Mesenchymal stem cell (in vitro differentiated cells and primary cell): Measurements from ENCODE around the gene STEAP1.
"Not testable (repeated sequence)": the region's sequence is repeated elsewhere in the genome, so short reads cannot be mapped to it uniquely, and the experiment has no call there.

Experiments used
- DNase-seq: peaks from one replicate; pipeline ENCODE4 v3.0.0-alpha.2; 2013
- H2AFZ ChIP-seq: one replicate; pipeline ENCODE4 v1.6.1; 2013; ENCODE audit warnings: low read depth, mild to moderate bottlenecking, control low read depth, inconsistent platforms, low read length, moderate library complexity
- H2AK5ac ChIP-seq: 2 replicates; pipeline ENCODE4 v1.6.1; 2013; ENCODE audit warnings: low read length, moderate library complexity, mild to moderate bottlenecking, inconsistent platforms; ENCODE audit not compliant: severe bottlenecking
- H2BK120ac ChIP-seq: one replicate; pipeline ENCODE4 v1.6.1; 2013; ENCODE audit warnings: low read depth, mild to moderate bottlenecking, inconsistent platforms, low read length, moderate library complexity
- H2BK12ac ChIP-seq, 2 experiments: one replicate each; pipeline ENCODE4 v1.6.1; 2013; ENCODE audit warnings: inconsistent platforms in 2 of 2, low read length in 2 of 2, mild to moderate bottlenecking in 2 of 2, moderate library complexity in 2 of 2, control low read depth in 1 of 2
- H2BK15ac ChIP-seq: one replicate; pipeline ENCODE4 v1.6.1; 2013; ENCODE audit warnings: mild to moderate bottlenecking, low read depth, inconsistent platforms; ENCODE audit not compliant: poor library complexity, severe bottlenecking
- H2BK5ac ChIP-seq: 2 replicates; pipeline ENCODE4 v1.6.1; 2013; ENCODE audit warnings: low read depth, mild to moderate bottlenecking, low read length, control low read depth, inconsistent platforms; ENCODE audit not compliant: poor library complexity, severe bottlenecking
- H3K14ac ChIP-seq, 2 experiments: one replicate each; pipeline ENCODE4 v1.6.1; 2013; ENCODE audit warnings: inconsistent platforms in 2 of 2, low read length in 2 of 2, control low read depth in 1 of 2, mild to moderate bottlenecking in 1 of 2, moderate library complexity in 1 of 2
- H3K18ac ChIP-seq, 2 experiments: one replicate each; pipeline ENCODE4 v1.6.1; 2013; ENCODE audit warnings: inconsistent platforms in 2 of 2, low read length in 2 of 2, control low read depth in 1 of 2, low read depth in 1 of 2, mild to moderate bottlenecking in 1 of 2
- H3K23ac ChIP-seq, 2 experiments: one replicate each; pipeline ENCODE4 v1.6.1; 2013; ENCODE audit warnings: inconsistent platforms in 2 of 2, low read length in 2 of 2, mild to moderate bottlenecking in 2 of 2, moderate library complexity in 2 of 2, control low read depth in 1 of 2
- H3K27ac ChIP-seq: 2 replicates; pipeline ENCODE4 v1.5.1; 2013; ENCODE audit warnings: mild to moderate bottlenecking, moderate library complexity, low read length, control low read depth, inconsistent platforms; ENCODE audit not compliant: poor library complexity, severe bottlenecking
- H3K27me3 ChIP-seq, 2 experiments: 2 replicates each; pipeline versions ENCODE4 v1.6.1 to v1.7.0; 2013; ENCODE audit warnings: low read length in 2 of 2, mild to moderate bottlenecking in 2 of 2, moderate library complexity in 2 of 2, control low read depth in 1 of 2, inconsistent platforms in 1 of 2; ENCODE audit not compliant: control insufficient read depth in 1 of 2, insufficient read depth in 1 of 2
- H3K36me3 ChIP-seq, 2 experiments: 2 replicates each; pipeline versions ENCODE4 v1.6.1 to v1.7.0; 2013; ENCODE audit warnings: low read length in 2 of 2, control low read depth in 1 of 2, inconsistent platforms in 1 of 2, low read depth in 1 of 2, mild to moderate bottlenecking in 1 of 2; ENCODE audit not compliant: insufficient read depth in 2 of 2, control insufficient read depth in 1 of 2
- H3K4ac ChIP-seq, 2 experiments: one replicate each; pipeline ENCODE4 v1.6.1; 2013; ENCODE audit warnings: inconsistent platforms in 2 of 2, low read length in 2 of 2, mild to moderate bottlenecking in 2 of 2, moderate library complexity in 2 of 2, control low read depth in 1 of 2, low read depth in 1 of 2
- H3K4me1 ChIP-seq: 2 replicates; pipeline ENCODE4 v1.6.1; 2013; ENCODE audit warnings: low read depth, low read length, control low read depth; ENCODE audit not compliant: control insufficient read depth, insufficient read depth
- H3K4me2 ChIP-seq: 2 replicates; pipeline ENCODE4 v1.6.1; 2013; ENCODE audit warnings: low read length, mild to moderate bottlenecking, inconsistent platforms; ENCODE audit not compliant: poor library complexity, severe bottlenecking
- H3K4me3 ChIP-seq, 2 experiments: 2 replicates each; pipeline versions ENCODE4 v1.5.1 to v1.7.0; 2013; ENCODE audit warnings: low read length in 2 of 2, mild to moderate bottlenecking in 2 of 2, control low read depth in 1 of 2, low read depth in 1 of 2; ENCODE audit not compliant: insufficient read depth in 1 of 2
- H3K79me1 ChIP-seq: replicated peaks from 2 replicates; pipeline ENCODE4 v1.6.1; 2013; ENCODE audit warnings: mild to moderate bottlenecking, control low read depth, low read length, inconsistent platforms; ENCODE audit not compliant: poor library complexity, severe bottlenecking
- H3K9ac ChIP-seq: 2 replicates; pipeline ENCODE4 v1.7.0; 2013; ENCODE audit warnings: mild to moderate bottlenecking, low read length, moderate library complexity
- H3K9me3 ChIP-seq: 2 replicates; pipeline ENCODE4 v1.7.0; 2013; ENCODE audit warnings: mild to moderate bottlenecking, low read length; ENCODE audit not compliant: control insufficient read depth
- H4K8ac ChIP-seq: one replicate; pipeline ENCODE4 v1.6.1; 2013; ENCODE audit warnings: inconsistent platforms, mild to moderate bottlenecking, low read length, moderate library complexity
- H4K91ac ChIP-seq: one replicate; pipeline ENCODE4 v1.6.1; 2013; ENCODE audit warnings: mild to moderate bottlenecking, low read length, inconsistent platforms
- WGBS: methylation state at CpG from one replicate; pipeline ENCODE4 v1.1.7; 2013; ENCODE audit warnings: mixed read lengths; 5-methylcytosine and 5-hydroxymethylcytosine counted together

Gene STEAP1

DNA sequence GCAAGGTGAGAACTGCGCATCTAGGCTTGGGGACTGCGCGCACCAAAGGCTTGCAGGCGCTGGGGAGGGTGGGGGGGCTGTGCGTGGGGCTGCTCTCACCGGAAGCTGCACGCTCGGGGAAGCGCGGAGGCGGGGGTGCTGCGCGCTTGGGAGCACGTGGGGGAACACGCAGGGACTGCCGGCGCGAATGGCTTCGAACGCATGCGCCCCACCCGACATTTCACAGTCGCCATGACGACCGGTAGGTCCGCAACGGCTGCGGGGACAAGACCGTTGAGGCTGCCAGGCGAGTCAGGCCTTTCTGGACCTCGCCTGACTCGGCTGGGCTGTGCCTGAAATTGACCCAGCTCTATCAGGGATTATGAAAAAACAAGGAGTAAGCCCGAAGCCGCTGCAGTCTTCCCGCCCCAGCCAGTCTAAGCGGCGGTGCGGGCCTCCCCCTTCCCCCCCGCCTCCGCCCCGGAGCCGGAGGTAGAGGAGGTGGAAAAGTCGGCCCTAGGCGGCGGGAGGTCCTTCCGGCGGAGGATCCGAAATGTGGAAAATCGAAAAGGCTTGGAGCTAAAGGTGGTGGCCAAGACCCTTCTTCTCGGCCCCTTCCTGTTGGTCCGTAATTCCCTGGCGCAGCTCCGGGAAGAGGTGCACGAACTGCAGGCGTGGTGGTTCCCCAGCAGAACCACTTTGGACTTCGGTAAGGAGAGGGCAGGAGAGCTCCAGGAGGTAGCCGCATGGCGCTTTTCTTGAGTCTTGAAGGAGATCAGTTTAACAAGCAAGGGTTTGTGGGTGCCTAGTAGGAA is 34.9 kb upstream of the STEAP1 start:
- Histone ChIP-seq H3K14ac (peak overlapping the region in 1 of 2 experiments; percentile 84), H2AK5ac (no peak overlapping the region), H2BK120ac (no peak overlapping the region), H4K8ac (no peak overlapping the region), H2BK15ac (no peak overlapping the region), H2AFZ (peak overlapping the region; percentile 39), H4K91ac (no peak overlapping the region), H3K23ac (no peak overlapping the region), H2BK12ac (no peak overlapping the region), H3K4me2 (peak overlapping the region; percentile 89), H3K79me1 (no peaks in the 10 kb centered on the region), H3K36me3 (no peaks in the 10 kb centered on the region), H3K4ac (no peak overlapping the region), H3K27me3 (peaks cover 0 to 21% of the 10 kb centered on the region in 2 experiments), H3K4me3 (peak overlapping the region; percentile 51 to 76), H3K4me1 (peaks cover 11% of the 10 kb centered on the region), H3K9me3 (no peaks in the 10 kb centered on the region), H3K18ac (no peak overlapping the region), H2BK5ac (no peak overlapping the region), H3K27ac (no peak overlapping the region), H3K9ac (peak overlapping the region; percentile 68)
- whole genome bisulfite sequencing, result 2% methylated on average over 55 of the region's 58 CpGs
- no peak for DNase-seq

DNA sequence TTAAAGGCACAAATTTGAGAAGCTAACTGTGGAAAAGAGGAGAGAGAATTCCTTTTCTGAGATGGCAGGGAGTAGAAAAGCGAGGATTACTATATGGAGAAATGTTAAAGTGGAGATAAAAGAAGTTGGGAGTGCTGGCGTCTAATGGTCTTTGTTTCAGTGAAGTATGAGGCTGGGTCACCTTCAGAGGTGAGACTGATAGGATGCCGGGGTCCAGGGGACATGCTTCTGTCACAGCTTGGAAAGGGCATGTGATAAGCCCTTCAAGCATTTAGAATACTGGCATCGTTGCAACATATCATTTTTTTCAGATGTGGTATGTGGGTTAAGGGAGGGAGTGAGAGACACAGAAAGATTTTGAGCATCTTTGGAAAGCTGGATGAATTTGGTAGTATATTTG is 34.1 kb upstream of the STEAP1 start:
- not testable (repeated sequence) for H3K27ac ChIP-seq, H2BK12ac ChIP-seq, H3K36me3 ChIP-seq, H3K79me1 ChIP-seq, H4K8ac ChIP-seq, H4K91ac ChIP-seq, DNase-seq, H3K9ac ChIP-seq, H3K4ac ChIP-seq, H3K23ac ChIP-seq, H3K4me3 ChIP-seq, H2BK120ac ChIP-seq, H2BK5ac ChIP-seq, H2BK15ac ChIP-seq, H3K18ac ChIP-seq, H2AK5ac ChIP-seq, H3K14ac ChIP-seq, H2AFZ ChIP-seq, H3K4me2 ChIP-seq, H3K9me3 ChIP-seq
- 0% methylated on average over 1 of the region's 4 CpGs for WGBS
- Histone ChIP-seq H3K4me1 (peaks cover 11% of the 10 kb centered on the region), H3K27me3 (peaks cover 0 to 21% of the 10 kb centered on the region in 2 experiments)

DNA sequence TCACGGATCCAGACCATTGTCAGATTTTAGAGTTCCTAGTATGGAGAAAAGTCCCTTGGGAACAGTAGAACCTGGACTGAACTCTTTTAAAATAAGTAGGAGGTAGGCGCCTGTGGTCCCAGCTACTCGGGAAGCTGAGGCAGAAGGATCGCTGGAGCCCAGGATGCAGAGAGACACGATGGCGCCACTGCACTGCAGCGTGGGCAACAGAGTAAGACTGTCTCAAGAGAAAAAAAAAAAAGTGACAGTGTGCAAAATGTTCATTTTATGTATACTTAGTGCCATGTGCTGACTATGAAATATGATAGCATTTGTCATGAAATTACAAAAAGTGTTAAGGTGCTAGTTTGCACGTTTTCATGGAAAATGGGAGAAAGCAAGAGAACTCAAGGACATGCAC is 22.5 kb upstream of the STEAP1 start:
- H3K9me3 ChIP-seq, result not testable (repeated sequence)
- WGBS, result 91% methylated on average over 7 of the region's 8 CpGs

DNA sequence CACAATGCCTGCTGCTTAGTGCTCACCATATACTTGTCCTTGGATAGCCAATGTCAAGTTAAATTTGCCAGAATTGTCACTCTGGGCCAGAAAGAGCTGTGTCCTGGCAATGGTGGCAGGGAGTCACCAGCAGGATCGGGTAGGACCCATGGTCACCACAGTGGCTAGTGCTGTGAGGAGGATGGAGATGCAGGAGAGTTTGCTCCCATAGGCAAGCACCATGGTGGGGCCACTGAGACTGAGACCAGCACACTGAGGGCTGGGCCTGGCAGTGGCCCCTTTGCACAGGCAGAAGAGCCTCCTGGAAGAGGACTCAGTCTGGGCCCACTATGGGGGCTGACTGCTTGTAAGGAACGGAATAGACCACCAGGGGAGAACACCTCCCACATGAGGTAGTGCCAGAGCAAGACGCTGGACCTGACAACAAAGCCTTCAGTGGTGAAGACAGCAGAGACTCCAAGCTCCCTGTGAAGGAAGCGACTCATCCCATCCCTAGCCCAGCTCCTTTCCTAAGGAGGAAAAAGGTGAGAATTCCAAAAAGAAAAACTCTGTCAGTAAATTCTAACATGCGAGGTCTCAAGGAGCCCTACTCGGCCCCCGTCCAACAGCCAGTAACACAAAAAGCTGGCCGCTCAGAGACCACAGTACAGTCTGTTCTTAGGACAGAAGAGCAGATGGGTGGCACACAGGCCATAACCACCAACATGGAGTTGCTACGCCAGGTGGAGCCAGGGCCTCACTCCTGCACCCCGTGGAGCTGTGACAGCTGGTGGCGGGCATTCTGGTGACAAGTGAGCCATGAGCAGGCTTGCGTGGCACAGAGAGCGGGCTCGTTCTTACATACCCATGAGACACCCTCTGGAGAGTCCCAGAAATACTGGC is 6.9 kb upstream of the STEAP1 start:
- not testable (repeated sequence) for H2AFZ ChIP-seq, H3K79me1 ChIP-seq, H2BK5ac ChIP-seq, H3K4me3 ChIP-seq, H4K91ac ChIP-seq, H3K9ac ChIP-seq, H2BK12ac ChIP-seq, H3K27me3 ChIP-seq, H3K36me3 ChIP-seq, H2AK5ac ChIP-seq, H3K4ac ChIP-seq, H2BK15ac ChIP-seq, H3K18ac ChIP-seq, H2BK120ac ChIP-seq, H4K8ac ChIP-seq, H3K4me2 ChIP-seq, H3K9me3 ChIP-seq, DNase-seq, H3K23ac ChIP-seq, H3K14ac ChIP-seq, H3K27ac ChIP-seq, H3K4me1 ChIP-seq
- 77% methylated on average over 12 of the region's 14 CpGs for WGBS

More for the DNA sequence above, 22.5 kb upstream of the STEAP1 start:
- H3K18ac ChIP-seq, H2BK5ac ChIP-seq, H4K8ac ChIP-seq, H2BK12ac ChIP-seq, H4K91ac ChIP-seq, H3K4me1 ChIP-seq, H2BK15ac ChIP-seq, H2AFZ ChIP-seq, H2BK120ac ChIP-seq, H3K14ac ChIP-seq, H3K4ac ChIP-seq, H3K9ac ChIP-seq, H3K27me3 ChIP-seq, H3K4me3 ChIP-seq, H3K79me1 ChIP-seq, DNase-seq, H3K4me2 ChIP-seq, H3K36me3 ChIP-seq, H2AK5ac ChIP-seq, H3K23ac ChIP-seq, H3K27ac ChIP-seq: not testable (repeated sequence)
